AML-193 (cell line): Measurements from ENCODE around the gene SYNJ1.
"Not testable (repeated sequence)": the region's sequence is repeated elsewhere in the genome, so short reads cannot be mapped to it uniquely, and the experiment has no call there.

ENCODE experiments used
- DNase-seq, 2 experiments: peaks; one replicate each; lab custom pipeline; 2025; lab: John Stamatoyannopoulos, UW

SYNJ1 gene

DNA sequence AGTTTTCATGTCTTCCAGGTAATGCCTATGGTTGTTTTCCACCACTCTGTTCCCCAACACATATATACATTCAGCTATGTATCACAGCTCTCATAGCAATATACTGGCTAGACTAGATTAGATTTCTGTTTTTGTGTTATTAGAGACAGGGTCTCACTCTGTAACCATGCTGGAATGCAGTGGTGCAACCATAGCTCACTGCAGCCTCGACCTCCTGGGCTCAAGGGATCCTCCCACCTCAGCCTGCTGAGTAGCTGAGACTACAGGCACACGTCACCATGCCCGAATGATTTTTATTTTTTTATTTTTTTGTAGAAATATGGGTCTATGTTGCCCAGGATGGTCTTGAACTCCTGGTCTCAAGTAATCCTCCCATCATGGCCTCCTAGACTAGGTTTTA is 37.7 kb downstream of the SYNJ1 start:
- no peak for DNase-seq

DNA sequence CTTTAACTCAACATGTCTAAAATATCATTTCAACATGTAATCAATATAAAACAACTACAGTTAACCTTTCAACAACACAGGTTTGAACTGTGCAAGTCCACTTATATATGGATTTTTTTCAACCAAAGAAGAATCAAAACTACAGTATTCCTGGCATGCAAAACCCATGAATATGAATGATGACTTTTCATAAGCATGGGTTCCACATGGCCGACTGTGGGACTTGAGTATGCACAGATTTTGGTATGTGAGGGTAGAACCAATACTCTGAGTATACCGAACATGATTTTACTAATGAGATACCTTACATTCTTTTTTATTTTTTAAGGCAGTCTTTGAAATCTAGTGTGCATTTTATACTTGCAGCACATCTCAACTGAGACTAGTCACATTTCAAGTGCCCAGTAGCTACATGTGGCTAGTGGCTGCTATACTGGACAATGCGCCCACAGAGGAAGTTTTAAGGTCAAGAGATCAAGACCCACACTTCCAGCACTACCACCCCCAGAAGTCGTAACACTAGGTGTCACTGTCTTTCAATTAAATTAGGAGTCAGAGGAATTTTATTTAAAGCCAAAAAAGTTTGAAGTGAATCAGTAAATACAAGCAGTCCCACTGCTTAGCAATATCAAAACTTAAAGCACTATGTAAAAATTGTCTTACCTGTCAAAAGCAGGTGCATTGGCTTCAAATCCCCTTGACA is 40.0 kb downstream of the SYNJ1 start:
- DNase-seq = peak; percentile 23 to 27

DNA sequence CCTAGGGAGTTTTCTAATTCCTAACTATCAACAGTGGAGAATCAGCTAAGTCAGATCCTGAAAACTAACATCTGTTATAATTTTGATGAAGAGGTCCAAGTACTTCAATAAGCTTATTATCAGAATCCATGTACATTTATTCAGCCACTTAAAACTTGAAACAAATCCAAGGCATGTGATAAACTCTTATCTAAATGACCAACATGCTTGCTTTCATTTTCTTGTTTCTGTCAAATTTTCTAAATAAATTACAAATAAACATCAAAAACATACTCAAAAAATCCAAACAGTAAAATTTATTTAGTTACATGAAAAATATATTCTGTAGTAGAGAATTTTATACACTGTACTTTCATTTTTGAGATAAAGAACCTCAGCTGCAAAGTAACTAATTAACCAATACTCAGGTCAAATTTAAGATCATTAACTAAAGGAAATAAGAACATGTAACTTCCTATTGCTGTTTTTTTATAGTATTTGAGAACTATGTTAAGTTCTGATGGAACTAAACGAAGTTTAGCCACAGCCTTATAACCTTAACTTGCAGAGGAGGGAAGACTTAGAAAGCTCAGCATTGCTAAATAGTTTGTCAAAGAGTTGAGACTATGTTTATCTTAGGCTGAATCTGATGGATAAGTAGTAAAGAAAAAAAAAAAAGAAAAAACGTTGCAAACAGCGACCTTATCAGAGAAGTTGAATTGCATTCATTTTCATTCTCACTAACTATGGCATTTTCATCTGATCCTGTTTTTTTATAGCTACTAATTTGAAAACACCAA is 44.9 kb downstream of the SYNJ1 start:
- DNase-seq = no peak

DNA sequence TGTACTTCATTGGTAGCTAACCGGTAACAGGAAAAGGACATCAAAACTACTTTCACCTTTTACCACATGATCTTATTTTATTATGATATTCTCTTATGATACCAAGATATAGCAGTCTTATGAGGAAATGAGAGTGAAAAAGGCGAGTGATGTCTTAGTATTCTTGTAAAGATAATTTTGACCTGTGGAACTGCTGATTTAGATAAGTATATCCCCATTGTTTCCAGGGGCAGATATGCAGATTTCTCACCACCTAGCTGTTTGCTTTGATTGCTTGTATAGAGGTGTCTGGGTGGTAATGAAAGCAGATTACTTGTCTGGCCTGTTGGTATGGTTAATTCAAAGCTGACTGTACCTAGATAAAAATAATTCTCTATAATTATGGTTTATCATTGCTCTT is 53.1 kb downstream of the SYNJ1 start:
- no peak for DNase-seq

DNA sequence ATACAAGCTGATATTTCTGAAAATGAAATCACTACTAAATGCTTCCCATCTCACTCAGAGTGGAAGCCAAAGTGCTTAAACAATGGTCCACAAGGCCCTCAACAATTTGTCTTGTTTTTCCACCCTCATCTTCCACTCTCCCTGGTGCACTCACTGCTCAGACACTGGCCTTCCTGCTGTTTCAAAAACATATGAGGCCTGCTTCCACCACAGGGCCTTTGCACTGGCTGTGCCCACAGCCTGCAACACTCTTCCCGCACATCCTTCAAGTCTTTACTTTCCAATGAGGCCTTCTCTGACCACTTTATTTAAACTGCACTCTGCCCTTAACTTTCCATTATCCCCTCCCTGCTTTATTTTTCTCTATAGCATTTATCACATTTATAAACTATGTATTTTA is 53.8 kb downstream of the SYNJ1 start:
- no peak for DNase-seq

DNA sequence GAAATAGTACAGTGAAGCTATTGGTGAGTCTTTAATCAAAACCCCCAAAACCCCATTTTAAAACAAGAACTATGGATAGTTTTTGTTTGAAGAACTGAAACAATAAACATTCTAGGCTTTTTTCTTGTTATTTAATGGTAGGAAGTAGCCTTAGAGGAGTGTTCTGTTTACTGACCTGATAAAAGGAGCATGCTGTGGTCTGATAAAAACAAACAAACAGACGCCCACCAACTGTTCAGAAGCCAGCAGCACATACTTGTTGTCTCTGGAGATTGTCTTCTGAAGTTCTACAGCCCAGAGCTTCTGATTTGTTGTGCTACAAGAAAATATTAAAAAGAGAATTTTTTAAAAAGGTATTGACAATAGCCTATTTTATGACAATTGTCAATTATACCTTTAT is 61.6 kb downstream of the SYNJ1 start:
- DNase-seq = no peak

DNA sequence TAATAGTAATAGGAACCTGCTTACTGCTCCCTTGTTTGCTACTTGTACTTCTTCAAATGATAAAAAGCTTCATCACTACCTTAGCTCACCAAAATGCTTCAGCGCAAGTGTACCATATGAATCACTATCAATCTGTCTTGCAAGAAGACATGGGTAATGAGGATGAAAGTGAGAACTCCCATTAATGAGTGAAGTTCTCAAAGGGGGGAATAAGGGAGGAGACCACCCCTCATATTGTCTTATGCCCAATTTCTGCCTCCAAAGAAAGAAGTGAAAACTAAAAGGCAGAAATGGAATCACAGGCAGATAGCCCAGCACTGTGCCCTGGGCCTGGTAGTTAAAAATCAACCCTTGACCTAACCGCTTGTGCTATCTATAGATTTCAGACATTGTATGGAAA is 63.7 kb downstream of the SYNJ1 start:
- not testable (repeated sequence) for DNase-seq

DNA sequence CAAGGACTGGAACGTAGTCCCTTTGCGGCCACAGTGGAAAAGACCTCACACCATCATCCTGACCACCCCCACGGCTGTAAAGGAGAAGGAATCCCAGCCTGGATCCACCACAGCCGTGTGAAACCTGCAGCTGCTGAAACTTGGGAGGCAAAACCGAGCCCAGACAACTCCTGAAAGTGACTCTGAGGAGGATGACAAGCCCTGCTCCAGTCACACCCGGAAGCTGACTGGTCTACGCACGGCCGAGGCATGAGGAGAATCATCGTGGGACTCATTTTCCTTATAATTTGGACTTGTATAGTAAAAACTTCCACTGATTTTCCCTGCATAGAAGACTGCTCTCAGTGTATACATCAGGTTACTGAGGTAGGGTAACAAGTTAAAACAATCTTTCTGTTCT is 65.8 kb downstream of the SYNJ1 start:
- DNase-seq = not testable (repeated sequence)

DNA sequence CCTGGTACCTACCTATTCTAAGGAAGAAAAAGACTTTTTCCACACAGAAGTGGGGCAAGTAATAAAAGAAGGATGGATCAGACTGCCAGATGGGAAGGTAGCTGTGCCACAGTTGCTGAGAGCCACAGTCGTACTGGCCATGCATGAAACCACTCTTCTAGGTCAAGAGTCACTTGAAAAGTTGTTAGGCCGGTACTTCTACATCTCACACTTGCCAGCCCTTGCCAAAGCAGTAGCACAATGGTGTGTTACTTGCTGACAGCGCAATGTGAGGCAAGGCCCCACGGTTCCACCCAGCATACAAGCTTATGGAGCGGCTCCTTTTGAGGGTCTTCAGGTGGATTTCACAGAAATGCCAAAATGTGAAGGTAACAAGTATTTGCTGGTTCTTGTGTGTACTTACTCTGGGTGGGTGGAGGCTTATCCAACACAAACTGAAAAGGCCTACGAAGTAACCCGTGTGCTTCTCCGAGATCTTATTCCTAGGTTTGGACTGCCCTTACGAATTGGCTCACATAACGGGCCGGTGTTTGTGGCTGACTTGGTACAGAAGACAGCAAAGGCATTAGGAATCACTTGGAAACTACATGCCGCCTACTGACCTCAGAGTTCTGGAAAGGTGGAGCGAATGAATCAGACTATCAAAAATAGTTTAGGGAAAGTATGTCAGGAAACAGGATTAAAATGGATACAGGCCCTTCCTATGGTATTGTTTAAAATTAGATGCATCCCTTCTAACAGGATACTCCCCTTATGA is 66.6 kb downstream of the SYNJ1 start:
- not testable (repeated sequence) for DNase-seq

DNA sequence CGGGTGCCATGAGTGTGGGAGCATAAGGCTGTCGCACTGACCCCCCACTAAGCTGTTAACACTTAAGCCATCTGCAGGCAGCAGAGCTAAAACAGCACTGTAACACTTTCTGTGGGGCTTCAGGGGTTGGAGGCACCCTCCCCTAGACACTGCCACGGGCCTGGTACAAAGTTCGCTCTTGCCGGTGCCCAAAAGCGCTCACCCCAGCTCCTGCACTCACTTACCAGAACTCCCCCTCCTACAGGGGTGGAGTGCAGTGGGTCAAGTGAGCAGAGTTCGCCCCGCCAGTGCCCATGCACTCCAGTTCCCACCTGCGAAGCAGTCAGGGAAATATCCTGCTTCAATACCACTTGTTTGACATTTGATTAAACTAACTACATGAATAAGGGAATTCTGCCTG is 69.3 kb downstream of the SYNJ1 start:
- DNase-seq = no peak

DNA sequence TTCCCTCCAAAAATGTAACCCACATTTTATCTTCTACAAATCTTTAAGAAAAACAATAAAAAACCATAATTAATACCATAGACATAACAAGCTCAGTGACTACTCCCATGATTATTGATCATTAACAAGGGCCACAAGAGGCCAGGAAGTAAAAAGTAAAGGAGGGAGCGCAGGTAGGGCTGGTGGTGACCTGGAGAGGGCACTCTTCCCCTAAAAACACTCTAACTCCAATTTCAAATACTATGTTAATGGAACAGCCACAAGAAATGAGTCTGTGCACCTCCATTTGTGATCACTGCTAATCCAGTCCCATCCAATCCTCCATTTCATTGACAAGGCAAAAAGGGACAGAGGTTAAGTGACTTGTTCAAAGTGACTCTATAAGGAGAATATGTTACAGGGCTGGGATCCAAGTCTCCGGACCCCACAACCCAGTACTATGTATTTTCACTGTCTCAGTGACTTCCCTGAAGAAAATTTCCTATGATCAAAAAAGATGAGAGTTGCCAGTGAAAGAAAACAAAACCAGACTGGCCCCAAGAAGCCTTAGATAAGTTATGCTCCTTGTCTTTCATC is 74.4 kb downstream of the SYNJ1 start:
- DNase-seq = peak; percentile 41 to 46

DNA sequence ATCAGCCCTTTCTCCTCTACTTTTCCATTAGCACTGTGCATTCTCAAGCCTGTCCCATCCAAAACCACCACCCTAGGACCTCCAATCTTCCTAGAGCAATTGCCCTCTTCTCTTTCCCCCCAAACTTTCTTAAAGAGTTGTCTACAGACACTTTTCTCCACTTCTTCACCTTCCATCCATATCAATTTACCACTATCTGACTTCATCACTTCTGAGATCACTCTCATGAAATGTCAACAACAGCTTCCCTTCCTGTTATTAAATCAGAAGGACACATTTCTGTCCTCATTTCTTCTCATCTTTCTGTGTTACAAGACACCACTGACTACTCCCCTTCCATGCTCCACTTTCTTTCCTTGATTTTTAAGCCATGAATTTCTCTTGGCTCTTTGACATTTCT is 79.6 kb downstream of the SYNJ1 start:
- DNase-seq = no peak

DNA sequence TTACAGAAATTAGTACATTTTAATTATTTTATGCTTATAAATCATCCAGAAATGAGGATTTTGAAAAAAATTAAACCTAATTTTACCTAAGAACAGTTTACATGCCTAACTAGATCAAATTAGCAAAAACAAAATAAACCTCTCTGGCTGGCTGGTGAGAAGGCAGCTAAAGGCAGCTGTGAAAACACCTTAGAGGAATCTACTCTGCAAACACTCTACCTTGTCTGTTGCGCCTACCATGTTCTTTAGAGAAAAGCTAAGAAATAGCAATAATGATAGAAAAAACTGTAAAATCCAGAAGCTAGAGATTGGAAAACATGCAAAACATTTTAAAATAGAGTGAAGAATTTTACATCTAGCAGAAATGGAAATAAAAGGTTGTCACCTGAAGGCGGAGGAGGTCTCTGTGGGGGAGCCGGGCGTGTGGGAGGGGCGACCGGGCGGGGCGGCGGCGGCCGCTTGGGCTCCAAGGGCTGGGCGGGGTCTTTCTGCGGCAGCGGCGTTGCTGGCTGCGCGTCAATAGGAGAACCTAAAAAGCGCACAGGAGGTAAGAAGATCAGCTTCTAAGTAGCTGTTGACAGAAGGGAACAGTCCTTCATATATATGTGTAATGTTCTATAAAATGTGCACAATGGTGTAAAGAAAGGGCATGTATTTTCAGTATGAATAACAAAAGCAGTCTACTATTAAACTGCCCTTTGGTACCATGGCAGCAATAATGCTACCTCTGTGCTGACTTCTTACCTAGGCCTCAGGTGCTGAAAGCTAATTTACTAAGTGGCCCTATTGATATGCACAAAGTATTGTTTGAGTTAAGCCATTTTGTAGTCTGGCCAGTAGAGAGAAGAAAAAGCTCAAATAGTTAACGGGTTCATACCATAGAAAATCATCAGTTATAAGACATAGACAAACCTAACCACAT is 82.3 kb downstream of the SYNJ1 start:
- DNase-seq = no peak

DNA sequence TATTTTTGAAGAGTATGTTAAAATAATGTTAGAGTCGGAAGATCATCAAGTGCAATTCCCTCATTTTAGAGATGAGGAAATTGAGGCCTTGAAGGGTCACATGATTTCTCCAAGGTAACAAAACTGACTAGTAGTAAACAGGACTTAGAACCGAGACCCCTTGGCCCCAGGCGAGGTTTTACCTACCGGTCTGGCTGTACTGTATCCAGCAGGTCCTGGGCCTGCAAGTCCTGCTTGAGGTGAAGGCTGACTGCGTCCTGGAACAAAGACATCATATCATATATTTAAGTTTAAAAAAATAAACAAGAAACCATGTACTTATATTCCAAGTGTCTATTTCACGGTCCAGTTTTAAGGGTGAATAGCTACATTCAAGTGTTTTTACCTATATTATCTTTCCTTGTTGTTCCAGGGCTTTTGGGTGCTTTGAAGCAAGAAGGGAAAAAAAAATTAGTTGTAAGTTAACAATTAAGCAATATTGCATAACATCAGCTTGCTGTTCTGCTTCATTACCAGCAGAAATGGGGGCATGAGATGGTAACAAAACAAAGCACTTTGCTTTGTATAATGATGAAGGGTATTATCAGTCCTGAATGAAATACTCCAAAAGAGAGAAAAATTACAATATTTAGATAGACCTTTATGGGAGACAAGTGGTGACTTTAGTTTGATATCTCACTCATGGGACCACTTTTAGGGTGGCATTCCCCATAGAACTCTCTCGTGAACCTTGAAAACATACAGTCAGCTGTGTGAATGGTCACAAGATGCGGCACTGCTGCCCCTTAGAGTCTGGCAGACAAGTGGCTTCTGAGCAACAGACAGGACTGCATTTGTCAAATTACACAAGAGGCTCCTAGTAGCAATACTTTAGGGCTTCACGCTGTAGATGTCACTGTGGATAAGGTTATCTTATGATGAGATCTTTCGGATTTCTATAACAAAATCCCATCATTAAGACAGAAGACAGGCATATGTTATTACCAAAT is 85.8 kb downstream of the SYNJ1 start:
- DNase-seq = no peak

DNA sequence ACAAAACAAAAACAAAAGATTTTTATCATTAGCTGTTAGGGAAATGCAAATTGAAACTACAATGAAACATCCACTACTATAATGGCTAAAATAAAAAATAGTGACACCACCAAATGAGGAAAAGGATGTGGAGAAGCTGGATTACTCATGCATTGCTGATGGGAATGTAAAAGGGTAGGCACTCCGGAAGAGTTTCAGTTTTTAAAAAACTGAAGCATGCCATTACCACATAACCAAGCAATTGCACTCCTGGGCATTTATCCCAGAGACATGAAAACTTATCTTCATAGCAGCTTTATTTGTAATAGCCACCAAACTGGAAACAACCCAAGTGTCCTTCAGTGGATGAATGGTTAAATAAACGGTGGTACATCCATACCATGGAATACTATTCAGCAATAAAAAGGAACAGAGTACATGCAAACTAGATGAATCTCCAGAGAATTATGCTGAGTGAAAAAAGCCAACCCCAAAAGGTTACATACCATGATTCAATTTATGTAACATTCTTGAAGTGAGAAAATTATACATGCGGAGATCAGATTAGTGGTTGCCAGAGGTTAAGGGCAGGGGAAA is 101.1 kb downstream of the SYNJ1 start:
- no peak for DNase-seq

DNA sequence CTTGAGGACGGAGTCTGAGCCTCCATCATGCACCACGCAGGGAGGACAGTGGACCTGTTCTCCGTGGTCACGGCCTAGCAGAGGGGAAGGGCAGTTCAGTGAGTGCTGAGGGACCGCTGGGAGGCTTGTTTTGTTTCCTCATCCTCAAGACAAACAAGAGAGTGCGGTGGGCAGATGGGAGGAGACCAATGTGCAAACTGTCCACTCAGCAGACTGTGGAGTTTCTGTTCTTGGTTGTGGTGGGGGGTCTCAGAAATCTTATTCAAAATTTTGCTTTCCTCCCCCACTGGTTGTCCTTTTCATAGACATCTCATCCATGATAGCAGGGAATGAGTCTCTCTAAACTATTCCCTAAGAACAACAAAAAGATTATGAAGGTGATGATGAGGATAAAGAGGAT is 109.6 kb downstream of the SYNJ1 start:
- not testable (repeated sequence) for DNase-seq

DNA sequence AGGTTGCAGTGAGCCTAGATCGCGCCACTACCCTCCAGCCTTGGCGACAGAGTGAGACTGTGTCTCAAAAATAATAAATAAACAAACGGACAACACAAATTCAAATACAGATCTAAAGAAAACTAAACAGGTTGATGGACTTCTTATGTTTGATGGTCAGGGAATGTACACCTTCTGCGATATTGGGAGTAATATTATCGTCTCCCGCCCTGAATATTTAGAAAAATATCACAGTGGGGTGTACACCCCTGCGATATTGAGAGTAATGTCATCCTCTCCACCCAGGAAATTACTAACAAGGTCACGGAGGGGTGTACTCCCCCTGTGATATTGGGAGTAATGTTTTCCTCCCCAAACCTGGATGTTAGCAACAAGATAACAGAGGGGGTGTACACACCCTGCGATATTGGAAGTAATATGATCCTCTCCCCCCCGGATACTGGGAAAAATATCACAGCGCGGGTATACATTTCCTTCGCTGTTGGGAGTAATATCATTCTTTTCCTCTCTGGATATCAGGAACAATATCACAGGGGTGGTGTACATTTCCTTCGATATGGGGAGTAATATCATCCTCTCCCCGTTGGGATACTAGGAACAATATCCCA is 114.3 kb downstream of the SYNJ1 start:
- no peak for DNase-seq

DNA sequence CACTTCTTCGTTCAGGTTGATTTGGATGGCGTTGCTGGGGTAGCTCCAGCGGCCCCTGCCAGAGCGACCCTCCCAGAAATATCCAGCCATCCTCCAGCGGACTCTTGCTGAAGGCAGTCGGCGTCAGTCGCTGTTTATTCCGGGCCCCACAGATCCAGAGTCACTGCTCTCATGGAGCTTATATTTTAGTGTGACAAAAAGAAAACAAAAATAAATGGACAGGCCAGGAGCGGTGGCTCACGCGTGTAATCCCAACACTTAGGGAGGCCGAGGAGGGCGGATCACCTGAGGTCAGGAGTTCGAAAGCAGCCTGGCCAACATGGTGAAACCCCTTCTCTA is 114.8 kb downstream of the SYNJ1 start:
- no peak for DNase-seq
